Activated T-helper 17 cell treated with anti-CD3 and anti-CD28 coated beads, Interleukin-2, amount 50 U/mL, for 72 hours (primary cell): ENCODE data around the gene ZNF768. TPM values are rescaled to one million over a fixed set of nuclear protein-coding genes. Genes with fewer than 3 reads are reported as not detected.

ENCODE experiments used
- ATAC-seq: fragments of 150-1000 bp; cut with Tn5 transposase; replicated peaks from 2 replicates; pipeline ENCODE4 v1.10.0; 2021; ENCODE audit warnings: mild to moderate bottlenecking, moderate library complexity
- H3K27ac Mint-ChIP-seq: one replicate; pipeline ENCODE4 v1.8.0; 2022; ENCODE audit warnings: mixed read lengths
- H3K27me3 Mint-ChIP-seq: one replicate; pipeline ENCODE4 v1.8.0; 2022; ENCODE audit warnings: mixed read lengths
- H3K36me3 Mint-ChIP-seq: one replicate; pipeline ENCODE4 v1.8.0; 2022; ENCODE audit warnings: low read depth, mild to moderate bottlenecking, mixed read lengths
- H3K4me1 Mint-ChIP-seq: one replicate; pipeline ENCODE4 v1.8.0; 2022; ENCODE audit warnings: mixed read lengths
- H3K4me3 Mint-ChIP-seq: one replicate; pipeline ENCODE4 v1.8.0; 2022; ENCODE audit warnings: mild to moderate bottlenecking, mixed read lengths
- H3K9me3 Mint-ChIP-seq: one replicate; pipeline ENCODE4 v1.8.0; 2022; ENCODE audit warnings: mixed read lengths
- total RNA-seq, 2 donors: library from RNA; stranded (reverse); gene quantifications; one replicate each; pipeline ENCODE4 v1.2.3, GENCODE V29; 2022

ZNF768 gene
- 1 to 10 TPM; 3.7 to 5.3 TPM for total RNA-seq

DNA sequence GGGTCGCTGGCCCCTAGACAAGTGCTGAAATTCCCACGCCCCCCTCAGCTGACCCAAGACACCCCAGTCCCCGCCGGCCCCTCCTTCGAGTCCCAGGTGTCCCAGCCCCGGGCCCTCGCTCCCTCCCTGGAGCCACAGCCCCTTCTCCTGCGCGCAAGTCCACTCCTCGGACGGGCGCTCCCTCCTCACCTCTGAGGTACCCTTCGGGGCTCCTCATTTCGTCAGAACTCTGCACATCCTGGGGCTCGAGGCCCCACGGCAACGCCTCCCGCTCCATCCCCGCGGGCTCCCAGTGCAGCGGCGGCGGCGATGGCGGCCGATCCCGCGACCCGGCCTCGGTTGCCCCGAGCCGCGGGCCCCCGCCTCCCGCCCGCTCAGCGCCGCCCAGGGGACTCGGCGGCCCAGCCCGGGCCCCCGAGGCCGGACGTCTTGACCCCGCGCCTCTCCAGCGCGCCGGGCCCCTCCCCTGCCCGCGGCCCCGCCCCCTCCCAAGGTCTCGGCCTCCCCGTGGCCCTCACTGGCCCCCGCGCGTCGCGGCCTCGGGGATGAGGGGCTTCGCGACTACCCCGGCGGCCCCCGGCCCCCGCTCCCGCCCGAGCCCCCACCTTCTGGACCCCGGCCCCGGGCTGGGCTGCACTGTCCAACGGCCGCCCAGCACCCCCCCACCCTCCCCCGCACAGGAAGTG is at the start of gene ZNF768:
ZNF768 (minus strand) TSS at position 430 of the 686 bp plus-strand sequence; CDS start at position 277, 153 bp downstream.
- peaks cover 12% of the 10 kb centered on the region for H3K4me1 Mint-ChIP-seq
- H3K9me3 Mint-ChIP-seq = no peaks in the 10 kb centered on the region
- peaks cover 25% of the 10 kb centered on the region for H3K36me3 Mint-ChIP-seq
- ATAC-seq = peak; percentile 19
- no peaks in the 10 kb centered on the region for H3K27me3 Mint-ChIP-seq
- H3K4me3 Mint-ChIP-seq = peak within 1 kb of the TSS; percentile 82
- H3K27ac Mint-ChIP-seq = peak within 1 kb of the TSS; percentile 89

DNA sequence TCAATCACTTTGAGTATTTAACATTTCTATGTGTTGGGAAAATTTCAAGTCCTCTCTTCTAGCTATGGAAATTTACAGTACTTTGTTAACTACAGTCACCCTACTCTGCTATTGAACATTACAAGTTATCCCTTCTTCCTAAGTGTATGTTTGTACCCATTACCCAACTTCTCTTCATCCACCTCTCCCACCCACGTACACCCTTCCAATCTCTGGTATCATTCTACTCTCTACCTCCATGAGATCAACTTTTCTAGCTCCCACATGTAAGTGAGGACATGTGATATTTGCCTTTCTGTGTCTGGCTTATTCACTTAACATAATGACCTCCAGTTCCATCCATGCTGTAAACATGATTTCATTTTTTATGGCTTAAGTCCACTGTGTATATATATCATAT is 48.3 kb upstream of the ZNF768 start:
- Mint-ChIP-seq H3K27ac (no peak overlapping the region), H3K36me3 (peaks cover 21% of the 10 kb centered on the region), H3K4me1 (peaks cover 16% of the 10 kb centered on the region), H3K4me3 (no peak overlapping the region), H3K27me3 (no peaks in the 10 kb centered on the region), H3K9me3 (no peaks in the 10 kb centered on the region)
- ATAC-seq = no peak

DNA sequence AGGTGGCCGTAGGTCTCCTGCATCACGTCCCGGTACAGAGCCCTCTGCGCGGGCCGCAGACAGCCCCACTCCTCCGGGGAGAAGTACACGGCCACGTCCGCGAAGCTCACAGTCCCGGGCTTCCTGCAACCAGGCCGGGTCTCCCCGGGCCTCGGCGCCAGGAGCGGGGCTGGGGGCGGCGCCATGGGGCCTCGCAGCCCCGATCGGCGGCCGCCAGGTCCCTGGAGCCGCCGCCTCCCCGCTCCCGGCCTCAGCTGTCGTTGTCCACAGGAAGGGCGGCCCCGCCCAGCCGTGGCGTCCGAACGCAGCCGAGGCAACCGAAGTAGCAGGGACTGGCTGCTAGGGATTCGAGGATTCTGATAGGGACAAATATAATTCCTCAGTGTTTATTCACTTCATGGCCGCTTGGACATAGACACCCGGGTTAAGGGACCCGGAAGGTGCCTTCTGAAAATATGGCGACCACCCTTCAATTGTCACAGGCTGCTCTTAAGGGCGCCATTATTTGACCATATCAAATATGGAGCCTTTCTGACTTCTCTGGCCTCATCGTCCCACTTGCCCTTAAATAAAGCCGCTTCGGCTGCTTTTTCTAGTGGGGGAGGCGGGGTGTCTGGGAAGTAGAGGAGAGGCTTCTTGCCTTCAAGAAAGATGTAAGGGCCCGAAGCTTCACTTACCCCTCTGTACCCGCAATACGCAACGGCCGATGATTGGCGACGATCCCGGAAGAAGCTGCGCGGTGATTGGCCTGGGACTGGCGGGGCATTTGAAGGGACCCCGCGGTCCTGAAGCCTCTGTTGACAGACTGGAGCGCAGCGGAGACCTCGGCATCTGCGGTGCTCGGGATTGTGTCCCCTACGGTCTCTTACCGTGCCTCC is 45.3 kb upstream of the ZNF768 start, which contains the start of gene ZNF688:
ZNF688 (minus strand) TSS at position 270 of the 878 bp plus-strand sequence; CDS start at position 185, 85 bp downstream.
- Mint-ChIP-seq H3K27me3 (no peaks in the 10 kb centered on the region), H3K4me3 (peak within 1 kb of the TSS; percentile 97), H3K36me3 (no peaks in the 10 kb centered on the region), H3K9me3 (no peaks in the 10 kb centered on the region), H3K4me1 (peaks cover 31% of the 10 kb centered on the region), H3K27ac (peak within 1 kb of the TSS; percentile 94)
- peak; percentile 64 for ATAC-seq

DNA sequence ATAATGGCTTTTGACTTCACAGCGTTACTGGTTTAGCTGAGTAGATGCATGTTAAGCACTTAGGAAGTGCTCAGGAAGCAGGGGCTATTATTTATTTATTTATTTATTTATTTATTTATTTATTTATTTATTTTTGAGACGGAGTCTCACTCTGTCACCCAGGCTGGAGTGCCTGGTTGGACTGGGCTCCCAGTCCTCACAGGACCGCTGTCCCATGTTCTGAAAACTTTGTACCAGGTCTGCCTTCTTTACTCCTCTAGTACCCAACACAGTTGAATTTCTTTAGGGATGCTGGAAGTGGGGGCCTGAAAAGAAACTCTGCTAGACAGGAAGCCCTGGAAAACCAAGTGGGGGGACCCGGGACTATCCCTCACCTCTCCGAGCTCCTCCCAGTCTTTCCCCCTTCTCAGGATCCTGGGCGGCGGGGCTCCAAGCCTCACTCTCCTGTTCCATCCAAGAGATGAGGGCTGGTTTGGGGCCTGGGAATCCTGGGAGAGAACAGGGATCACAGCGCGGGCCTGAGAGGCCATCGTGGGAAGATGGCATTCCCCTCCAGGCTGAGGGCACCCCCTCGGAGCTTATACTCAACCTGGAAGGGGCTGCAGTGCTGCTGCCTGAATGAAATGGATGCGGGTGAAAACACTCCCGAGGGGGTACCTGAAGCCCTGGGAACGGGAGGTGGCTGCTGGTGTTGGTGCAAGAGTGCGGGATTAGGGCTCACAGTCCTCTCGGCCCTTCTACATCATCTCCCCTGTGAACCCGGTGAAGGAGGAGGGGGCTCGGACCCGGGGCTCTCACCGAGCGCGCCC is 44.5 kb upstream of the ZNF768 start:
- Mint-ChIP-seq H3K9me3 (no peaks in the 10 kb centered on the region), H3K4me3 (peak overlapping the region; percentile 97), H3K27me3 (no peaks in the 10 kb centered on the region), H3K27ac (peak overlapping the region; percentile 94), H3K36me3 (no peaks in the 10 kb centered on the region), H3K4me1 (peaks cover 37% of the 10 kb centered on the region)
- no peak for ATAC-seq

DNA sequence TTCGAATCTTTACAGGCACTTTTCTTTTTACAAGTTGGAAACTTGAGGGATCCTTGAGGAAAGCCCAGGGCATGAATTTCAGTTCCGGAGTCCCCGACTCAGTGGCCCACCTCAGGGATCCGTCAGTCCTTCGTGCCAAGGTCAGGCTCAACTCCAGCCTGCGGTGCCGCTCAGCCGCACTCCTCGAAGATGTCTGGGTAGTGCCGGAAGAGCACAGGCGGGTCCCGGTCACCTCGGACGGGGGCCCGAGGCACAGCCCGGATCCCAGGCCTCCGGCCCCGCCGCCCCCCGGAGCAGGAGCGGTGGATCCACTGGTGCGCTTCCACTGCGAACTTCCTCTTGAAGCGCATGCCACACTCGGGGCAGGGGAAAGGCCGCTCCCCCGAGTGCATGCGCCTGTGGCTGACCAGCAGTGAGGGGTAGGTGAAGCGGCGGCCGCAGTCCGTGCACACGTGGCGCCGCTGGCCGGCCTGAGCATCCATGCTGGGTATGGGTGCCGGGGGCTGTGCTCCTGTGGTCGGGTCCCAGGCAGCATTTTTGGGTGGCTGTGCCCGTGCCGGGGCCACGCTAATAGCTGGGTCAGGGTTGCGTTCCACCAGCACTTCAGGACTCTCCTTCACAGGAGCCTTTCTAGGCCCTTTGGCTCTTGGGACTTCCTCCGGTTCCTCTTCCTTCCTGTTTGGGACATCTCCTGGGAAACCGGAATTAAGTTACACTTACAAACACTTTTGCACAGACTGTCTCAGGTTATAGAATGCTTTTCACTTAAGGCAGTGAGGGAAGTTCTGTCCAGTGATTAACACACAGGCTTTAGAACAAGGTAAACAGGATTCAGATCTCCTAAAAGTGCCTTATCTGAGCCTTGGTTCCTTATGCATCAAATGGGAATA is 43.6 kb upstream of the ZNF768 start:
- Mint-ChIP-seq H3K4me1 (peaks cover 34% of the 10 kb centered on the region), H3K9me3 (no peaks in the 10 kb centered on the region), H3K36me3 (no peaks in the 10 kb centered on the region), H3K27ac (peak overlapping the region; percentile 94), H3K4me3 (peak overlapping the region; percentile 97), H3K27me3 (no peaks in the 10 kb centered on the region)
- no peak for ATAC-seq

DNA sequence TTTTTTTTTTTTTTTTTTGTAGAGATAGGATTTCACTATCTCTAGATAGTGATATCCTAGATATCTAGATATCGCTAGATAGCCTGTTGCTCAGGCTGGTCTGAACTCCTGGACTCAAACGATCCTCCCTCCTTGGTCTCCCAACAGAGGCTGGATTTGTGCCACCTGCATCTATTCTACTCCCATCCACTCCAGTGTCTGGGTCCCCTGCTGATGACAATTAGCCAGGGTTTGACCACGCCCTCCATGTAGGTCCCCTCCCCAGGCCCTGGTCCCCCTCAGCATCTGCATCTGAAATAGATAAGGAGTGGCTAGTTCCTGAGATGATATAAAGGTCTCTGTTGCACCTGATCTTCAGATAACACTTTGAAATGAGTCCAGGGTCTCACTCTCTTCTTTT is 42.9 kb upstream of the ZNF768 start:
- no peaks in the 10 kb centered on the region for H3K36me3 Mint-ChIP-seq
- peak overlapping the region; percentile 59 for H3K27ac Mint-ChIP-seq
- H3K27me3 Mint-ChIP-seq = no peaks in the 10 kb centered on the region
- H3K4me3 Mint-ChIP-seq = peak overlapping the region; percentile 29
- peaks cover 29% of the 10 kb centered on the region for H3K4me1 Mint-ChIP-seq
- H3K9me3 Mint-ChIP-seq = no peaks in the 10 kb centered on the region
- ATAC-seq = no peak

DNA sequence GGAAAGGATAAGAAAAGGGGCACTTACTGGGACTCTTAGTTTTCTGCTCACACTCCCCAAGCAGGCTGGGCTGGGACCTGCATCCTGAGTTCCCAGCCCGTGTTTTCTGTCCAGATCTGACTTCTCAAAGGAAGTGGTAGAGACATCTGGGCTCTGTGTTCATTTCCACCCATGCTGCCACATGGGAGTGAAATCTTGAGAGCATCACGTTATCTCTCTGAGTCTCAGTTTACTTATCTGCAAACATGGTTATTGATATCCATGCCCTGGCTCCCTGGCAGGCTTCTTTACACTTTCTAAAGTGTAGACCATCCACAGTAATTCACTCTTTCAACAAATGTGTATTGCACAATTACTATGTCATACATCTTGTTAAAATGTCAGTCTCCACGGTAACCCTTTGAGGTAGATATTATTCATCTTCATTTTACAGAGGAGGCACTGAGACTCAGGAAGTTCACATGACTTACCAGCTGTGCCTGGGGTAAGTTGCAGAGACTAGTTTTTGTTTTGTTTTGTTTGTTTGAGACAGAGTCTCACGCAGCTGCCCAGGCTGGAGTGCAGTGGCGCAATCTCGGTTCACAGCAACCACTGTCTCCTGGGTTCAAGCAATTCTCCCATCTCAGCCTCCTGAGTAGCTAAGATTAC is 41.7 kb upstream of the ZNF768 start:
- H3K9me3 Mint-ChIP-seq = no peaks in the 10 kb centered on the region
- peak overlapping the region; percentile 91 for H3K27ac Mint-ChIP-seq
- no peaks in the 10 kb centered on the region for H3K36me3 Mint-ChIP-seq
- peak overlapping the region; percentile 88 for H3K4me3 Mint-ChIP-seq
- H3K27me3 Mint-ChIP-seq = no peaks in the 10 kb centered on the region
- H3K4me1 Mint-ChIP-seq = peaks cover 26% of the 10 kb centered on the region
- peak; percentile 66 for ATAC-seq

DNA sequence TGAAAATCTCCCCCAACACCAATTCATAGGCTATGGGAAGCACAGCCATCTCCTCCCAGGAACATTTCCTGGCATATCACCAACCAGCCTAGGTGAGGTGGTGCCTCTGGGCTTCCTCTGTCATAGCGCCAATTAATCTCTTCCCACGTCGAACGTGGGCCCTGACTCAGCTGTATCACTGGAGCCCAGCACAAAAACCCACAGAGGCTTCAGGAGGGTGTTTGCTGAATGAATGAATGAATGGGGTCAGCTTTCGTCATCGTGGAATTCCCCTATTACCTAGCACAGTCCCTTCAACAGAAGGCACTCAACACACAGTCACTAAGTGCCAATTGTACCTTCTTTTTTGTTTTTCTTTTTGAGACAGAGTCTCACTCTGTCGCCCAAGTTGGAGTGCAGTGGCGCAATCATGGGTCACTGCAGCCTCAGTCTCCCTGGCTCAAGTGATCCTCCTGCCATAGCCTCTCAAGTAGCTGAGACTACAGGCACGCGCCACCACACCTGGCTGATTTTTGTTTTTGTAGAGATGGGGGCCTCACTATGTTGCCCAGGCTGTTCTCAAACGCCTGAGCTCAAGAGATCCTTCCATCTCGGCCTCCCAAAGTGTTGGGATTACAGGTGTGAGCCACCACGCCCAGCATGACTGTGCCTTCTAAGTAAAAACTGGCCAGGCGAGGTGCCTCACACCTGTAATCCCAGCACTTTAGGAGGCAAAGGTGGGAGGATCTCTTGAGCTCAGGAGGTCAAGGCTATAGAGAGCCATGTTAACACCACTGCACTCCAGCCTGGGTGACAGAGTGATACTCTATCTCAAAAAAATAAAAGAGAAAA is 41.0 kb upstream of the ZNF768 start:
- Mint-ChIP-seq H3K4me3 (peak overlapping the region; percentile 88), H3K9me3 (no peaks in the 10 kb centered on the region), H3K27me3 (no peaks in the 10 kb centered on the region), H3K27ac (peak overlapping the region; percentile 91), H3K36me3 (no peaks in the 10 kb centered on the region), H3K4me1 (peaks cover 24% of the 10 kb centered on the region)
- ATAC-seq = peak; percentile 77

DNA sequence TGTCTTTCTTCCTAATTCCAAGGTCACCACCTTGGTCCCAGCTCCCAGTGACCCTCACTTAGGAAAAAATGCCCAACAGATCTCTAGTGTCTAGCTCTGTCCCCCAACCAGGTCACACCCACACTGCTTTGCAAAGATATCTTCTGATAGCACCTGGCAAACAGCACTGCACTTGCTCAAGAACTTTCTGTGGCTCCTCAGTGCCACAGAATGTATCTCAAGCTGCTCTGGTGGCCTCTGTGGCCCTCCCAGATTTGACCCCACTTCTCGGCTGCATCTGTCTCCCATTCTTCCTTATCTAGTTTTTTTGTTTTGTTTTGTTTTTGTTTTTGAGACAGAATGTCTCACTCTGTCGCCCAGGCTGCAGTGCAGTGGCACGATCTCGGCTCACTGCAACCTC is 40.2 kb upstream of the ZNF768 start:
- Mint-ChIP-seq H3K27ac (peak overlapping the region; percentile 91), H3K4me1 (peaks cover 20% of the 10 kb centered on the region)

DNA sequence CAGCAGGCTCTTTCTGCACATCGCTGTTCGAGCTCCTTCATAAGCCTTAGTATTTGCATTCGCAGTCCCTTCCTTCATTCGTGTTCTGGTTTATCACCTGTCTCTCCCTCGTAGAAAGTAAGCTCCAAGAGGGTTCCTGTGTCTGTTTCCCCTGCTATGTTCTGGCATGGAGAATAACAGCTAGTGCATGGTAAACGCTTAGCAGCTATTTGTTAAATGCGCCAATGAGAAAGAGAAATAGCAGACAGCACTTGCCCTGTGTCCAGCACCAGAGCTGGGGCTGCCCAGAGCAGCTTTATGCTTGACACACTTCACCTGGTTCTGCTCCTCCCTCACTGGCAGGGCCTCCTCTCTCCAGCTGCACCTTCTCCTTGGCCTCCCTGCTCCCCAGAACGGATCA is 39.6 kb upstream of the ZNF768 start:
- peaks cover 20% of the 10 kb centered on the region for H3K4me1 Mint-ChIP-seq
- H3K36me3 Mint-ChIP-seq = no peaks in the 10 kb centered on the region
- H3K4me3 Mint-ChIP-seq = no peak overlapping the region
- no peaks in the 10 kb centered on the region for H3K27me3 Mint-ChIP-seq
- no peaks in the 10 kb centered on the region for H3K9me3 Mint-ChIP-seq
- H3K27ac Mint-ChIP-seq = peak overlapping the region; percentile 91
- ATAC-seq = no peak

More for the DNA sequence above, 40.2 kb upstream of the ZNF768 start:
- no peak for ATAC-seq
- no peaks in the 10 kb centered on the region for H3K27me3 Mint-ChIP-seq
- no peaks in the 10 kb centered on the region for H3K9me3 Mint-ChIP-seq
- no peaks in the 10 kb centered on the region for H3K36me3 Mint-ChIP-seq
- peak overlapping the region; percentile 88 for H3K4me3 Mint-ChIP-seq

DNA sequence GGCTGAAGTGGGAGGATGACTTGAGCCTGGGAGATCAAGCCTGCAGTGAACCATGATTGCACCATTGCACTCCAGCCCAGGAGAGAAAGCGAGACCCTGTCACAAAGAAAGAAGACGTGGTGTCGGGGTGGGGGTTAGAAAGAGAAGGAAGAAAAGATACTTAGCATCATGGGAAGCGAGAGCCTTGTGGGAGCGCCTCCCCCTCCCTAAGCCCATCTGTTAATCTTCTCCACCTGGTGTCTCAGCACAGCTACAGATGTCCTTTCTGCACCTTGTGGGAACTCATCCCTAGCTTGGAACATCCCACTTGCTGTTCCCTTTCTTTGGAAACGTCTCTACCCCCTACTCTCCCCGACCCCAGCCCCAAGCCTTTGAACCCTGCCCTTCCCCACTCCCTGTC is 39.2 kb upstream of the ZNF768 start:
- Mint-ChIP-seq H3K27ac (no peak overlapping the region), H3K36me3 (no peaks in the 10 kb centered on the region), H3K27me3 (no peaks in the 10 kb centered on the region), H3K4me1 (peaks cover 20% of the 10 kb centered on the region), H3K9me3 (no peaks in the 10 kb centered on the region), H3K4me3 (no peak overlapping the region)
- no peak for ATAC-seq

DNA sequence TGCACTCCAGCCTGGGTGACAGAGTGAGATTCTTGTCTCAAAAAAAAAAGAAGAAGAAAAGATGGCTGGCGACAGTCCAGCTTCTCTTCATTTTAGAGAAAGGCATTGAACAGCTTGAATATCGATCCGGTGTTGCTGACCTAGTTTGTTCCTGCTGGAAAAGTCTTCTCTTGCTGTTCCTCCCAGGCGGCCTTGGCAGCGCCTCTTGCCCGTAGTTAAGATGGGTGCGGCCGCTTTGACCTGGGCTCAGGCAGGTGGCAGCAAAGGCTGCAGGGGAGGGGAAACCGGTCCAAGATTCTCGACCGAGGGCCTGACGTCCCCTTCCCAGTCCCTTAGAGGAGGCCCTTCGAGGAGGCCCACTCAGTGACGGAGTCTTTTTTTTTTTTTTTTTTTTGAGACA is 35.7 kb upstream of the ZNF768 start:
- H3K27me3 Mint-ChIP-seq = no peaks in the 10 kb centered on the region
- peaks cover 11% of the 10 kb centered on the region for H3K36me3 Mint-ChIP-seq
- no peak for ATAC-seq
- H3K4me1 Mint-ChIP-seq = peaks cover 14% of the 10 kb centered on the region
- peak overlapping the region; percentile 79 for H3K27ac Mint-ChIP-seq
- no peaks in the 10 kb centered on the region for H3K9me3 Mint-ChIP-seq
- peak overlapping the region; percentile 80 for H3K4me3 Mint-ChIP-seq
